ENCODE data around the gene ROS1. TPM values are rescaled to one million over a fixed set of nuclear protein-coding genes. Genes with fewer than 3 reads are reported as not detected.
"Not testable (repeated sequence)": the region's sequence is repeated elsewhere in the genome, so short reads cannot be mapped to it uniquely, and the experiment has no call there.

Gene ROS1
- total RNA-seq = 0.05 TPM

GRCh38 chr6:117425431-117426153, at the start of gene ROS1:
TSS of gene ROS1 (minus strand) at chr6:117425942. CDS start at chr6:117425656, 286 bp downstream.
- no peak for DNase-seq (ENCODE audit: low spot score)

DNA sequence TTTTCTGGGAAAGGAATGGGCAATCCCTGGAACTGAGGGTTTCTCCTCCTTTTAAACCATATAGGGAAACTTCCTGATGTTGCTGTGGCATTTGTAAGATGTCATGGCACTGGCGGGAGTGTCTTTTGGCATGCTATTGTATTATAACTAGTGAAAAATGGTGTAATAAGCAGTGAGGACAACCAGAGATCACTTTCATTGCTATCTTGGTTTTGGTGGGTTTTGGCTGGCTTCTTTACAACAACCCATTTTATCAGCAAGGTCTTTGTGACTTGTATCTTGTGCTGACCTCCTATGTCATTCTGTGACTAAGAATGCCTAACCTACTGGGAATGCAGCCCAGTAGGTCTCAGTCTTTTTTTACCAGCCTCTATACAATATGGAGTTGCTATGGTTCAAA, 47.7 kb upstream of the ROS1 start:
- DNase-seq (ENCODE audit: low spot score) = no peak

DNA sequence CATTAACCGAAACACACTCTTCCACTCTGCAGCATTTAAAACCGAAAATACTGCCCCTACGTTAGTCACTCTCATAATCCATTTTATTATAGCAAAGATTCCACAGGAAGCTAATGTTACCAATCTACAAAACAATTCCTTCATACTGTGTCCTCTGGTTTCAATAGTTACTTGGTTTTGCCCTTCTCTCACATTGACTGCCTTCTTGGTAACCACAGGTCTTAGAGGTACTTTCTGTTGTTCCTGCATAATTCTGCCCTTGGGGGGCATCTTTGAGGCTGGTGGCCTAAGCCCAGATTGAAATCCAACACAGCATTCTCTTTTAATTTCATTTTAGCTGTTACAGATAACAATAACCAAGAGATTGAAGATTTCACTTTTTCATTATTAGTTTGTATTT, 46.9 kb upstream of the ROS1 start:
- DNase-seq (ENCODE audit: low spot score) = no peak

- no peak for DNase-seq (ENCODE audit: low spot score)
Observed at GRCh38 chr6:117469791-117470190, 44.0 kb upstream of the ROS1 start.

GRCh38 chr6:117469356-117469755, 43.6 kb upstream of the ROS1 start:
- DNase-seq (ENCODE audit: low spot score) = no peak

DNA sequence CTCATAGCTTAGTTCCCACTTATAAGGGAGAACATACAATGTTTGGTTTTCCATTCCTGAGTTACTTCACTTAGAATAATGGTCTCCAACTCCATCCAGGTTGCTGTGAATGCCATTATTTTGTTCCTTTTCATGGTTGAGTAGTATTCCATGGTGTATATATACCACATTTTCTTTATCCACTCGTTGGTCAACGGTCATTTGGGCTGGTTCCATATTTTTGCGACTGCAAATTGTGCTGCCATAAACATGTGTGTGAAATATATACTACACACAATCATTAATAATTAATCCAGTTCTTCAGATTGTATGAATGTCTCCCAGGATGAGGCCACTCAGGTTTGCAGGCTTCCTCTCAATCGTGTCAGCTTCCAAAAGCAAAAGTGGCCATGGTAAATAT, 42.8 kb upstream of the ROS1 start:
- not testable (repeated sequence) for DNase-seq (ENCODE audit: low spot score)

DNA sequence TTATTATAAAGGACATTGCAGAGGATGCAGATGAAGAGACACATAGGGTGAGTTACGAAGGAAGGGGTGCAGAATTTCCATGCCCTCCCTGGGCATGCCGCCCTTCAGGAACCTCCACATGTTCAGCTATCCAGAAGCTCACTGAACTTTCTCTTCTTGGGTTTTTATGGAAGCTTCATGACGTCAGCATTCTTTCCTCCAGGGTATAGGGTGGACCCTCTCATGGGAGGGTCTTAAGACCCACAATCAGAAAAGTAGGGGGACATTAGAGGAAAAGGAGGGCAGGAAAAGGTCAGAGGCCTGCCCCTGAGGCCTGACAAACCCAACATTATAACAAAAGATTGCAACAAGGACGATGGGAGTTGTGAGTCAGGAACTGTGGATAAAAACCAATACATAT, 42.1 kb upstream of the ROS1 start:
- DNase-seq (ENCODE audit: low spot score) = no peak

DNA sequence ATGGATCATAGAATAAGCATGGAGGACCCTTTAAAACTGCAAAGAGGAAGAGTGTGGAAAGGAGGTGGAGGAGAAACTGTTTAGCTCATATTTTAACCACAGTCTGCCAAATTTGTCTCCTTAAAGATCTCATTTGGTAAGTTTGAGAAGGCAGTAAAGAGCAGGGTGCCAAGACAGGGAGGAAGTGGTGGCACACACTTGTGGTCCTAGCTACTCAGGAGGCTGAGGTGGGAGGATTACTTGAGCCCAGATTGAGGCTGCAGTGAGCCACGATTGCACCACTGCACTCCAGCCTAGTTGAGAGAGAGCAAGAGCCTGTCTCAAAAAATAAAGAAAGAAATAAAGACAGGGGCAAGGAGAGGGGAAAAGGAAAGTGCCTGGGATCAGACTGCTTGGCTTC, 39.9 kb upstream of the ROS1 start:
- DNase-seq (ENCODE audit: low spot score) = no peak

GRCh38 chr6:117464700-117465099, 39.0 kb upstream of the ROS1 start:
- no peak for DNase-seq (ENCODE audit: low spot score)

DNA sequence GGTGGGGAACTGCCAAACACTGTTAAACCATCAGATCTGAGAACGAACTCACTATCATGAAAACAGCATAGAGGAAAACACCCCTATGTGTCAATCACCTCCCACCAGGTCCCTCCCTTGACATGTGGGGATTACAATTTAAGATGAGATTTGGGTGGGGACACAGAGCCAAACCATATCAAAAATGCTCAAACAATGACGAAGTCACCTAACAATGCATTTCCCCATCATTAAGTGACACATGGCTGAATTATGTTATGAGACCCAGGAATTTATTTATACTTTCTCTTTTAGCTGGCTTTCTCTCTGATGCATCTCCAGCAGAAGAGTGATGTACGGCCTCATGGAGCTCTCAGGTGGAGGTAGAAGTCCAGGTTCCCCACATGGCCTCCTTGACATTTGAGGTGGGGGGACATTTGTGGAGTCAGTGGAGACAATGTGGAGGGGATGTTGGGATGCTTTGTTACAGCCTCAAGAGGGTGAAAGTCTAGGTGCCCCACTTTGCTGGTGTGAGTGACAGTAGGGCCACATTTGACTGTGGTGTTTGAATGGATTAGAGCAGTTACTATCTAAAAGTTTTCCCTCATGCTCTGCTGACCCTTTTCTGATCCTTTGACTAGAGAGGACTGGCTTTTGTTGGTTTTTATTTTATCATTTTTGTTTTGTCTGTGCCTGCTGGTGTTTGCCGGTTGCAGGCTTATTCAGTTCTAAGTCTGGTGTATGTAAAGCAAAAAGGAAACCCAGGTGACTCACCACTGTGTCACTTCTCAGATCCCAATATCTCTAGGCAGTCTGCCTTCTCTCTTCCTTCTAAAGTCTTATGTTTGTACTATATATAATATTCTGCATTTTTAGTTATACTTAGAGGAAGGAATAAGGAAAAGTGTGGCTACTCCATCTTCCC, 38.3 kb upstream of the ROS1 start:
- no peak for DNase-seq (ENCODE audit: low spot score)

DNA sequence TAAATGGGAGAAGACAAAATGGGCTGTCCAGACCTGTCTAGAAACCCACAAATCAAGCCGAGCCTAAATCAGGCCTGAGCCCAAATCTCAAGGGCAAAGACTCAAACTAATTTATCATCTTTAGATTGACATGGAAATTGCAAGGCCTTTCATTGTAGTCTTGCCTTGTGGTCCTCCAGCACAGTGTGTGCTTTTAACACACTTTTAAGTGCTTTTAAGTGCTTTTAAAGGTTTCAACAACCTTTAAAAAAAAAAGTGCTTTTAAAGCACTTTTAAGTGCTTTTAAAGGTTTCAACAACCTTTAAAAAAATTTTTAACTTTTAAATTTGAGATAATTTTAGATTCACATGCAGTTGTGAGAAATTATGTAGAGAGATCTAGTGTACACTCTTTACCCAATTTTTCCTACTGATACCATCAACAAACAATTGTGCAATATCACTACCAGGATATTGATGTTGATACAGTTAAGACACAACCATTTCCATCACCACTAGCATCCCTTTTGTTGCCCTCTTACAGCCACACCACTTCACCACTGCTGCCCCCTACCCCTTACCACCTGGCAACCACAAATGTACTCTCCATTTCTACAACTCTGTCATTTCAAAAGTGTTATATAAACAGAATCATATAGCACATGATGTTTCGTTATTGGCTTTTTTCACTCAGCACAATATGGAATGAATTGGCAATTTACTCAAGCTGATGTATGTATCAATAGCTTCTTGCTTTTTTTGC, 33.6 kb upstream of the ROS1 start:
- no peak for DNase-seq (ENCODE audit: low spot score)

DNA sequence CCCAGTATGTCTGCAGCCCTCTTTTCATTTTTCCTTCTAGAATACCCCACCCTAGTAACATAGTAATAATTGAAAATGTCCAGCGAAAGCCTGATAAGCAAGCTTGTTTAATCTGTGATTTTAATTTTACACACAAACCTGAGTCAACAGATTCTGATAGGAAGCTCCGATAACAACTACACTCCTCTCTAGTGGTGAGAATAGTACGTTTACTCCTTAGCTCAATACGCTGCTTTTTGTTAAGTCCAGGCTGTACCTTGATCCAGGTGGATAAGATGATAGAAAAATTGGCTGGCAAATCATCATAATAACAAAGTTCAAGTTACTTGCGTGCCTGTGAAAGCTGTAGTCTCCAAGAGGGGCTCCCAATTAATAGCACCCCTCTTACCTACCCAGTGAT, 31.3 kb upstream of the ROS1 start:
- DNase-seq (ENCODE audit: low spot score) = no peak

GRCh38 chr6:117456250-117456649, 30.5 kb upstream of the ROS1 start:
- no peak for DNase-seq (ENCODE audit: low spot score)

GRCh38 chr6:117451671-117452070, 25.9 kb upstream of the ROS1 start:
- DNase-seq (ENCODE audit: low spot score) = no peak

DNA sequence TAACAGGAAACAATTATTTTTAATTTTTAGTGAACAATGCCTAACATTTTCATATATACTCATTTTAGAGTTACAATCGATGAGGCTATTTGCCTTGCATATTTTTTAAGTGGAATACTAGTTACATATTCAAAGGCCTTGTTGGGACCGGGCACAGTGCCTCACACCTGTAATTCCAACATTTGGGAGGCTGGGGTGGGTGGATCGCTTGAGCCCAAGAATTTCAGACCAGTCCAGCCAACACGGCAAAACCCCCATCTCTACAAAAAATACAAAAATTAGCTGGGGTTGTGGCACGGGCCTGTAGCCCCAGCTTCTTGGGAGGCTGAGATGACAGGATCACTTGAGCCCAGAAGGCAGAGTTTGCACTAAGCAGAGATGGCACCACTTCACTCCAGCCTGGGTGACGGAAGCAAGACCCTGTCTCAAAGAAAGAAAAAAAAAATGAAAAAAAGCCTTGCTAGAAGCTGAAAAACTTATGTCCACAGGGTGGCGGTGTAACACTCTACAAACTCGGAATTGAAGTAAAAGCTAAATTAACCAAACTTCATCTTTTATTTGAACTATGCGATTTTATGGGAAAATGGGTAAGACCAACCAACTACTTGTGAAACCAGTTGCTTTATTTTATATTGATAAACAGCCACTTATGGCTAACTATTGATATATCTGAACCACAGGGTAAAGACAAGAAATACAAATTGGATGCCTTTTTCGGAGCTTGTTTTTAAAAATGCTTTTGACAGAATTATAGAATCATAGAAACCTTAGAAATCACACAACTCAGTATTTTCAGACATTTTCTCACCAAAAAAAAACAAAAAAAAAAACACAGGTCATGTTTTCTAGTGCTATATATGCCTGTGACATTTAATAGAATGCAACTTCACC, 24.1 kb upstream of the ROS1 start:
- peak; percentile 53 for DNase-seq (ENCODE audit: low spot score)

DNA sequence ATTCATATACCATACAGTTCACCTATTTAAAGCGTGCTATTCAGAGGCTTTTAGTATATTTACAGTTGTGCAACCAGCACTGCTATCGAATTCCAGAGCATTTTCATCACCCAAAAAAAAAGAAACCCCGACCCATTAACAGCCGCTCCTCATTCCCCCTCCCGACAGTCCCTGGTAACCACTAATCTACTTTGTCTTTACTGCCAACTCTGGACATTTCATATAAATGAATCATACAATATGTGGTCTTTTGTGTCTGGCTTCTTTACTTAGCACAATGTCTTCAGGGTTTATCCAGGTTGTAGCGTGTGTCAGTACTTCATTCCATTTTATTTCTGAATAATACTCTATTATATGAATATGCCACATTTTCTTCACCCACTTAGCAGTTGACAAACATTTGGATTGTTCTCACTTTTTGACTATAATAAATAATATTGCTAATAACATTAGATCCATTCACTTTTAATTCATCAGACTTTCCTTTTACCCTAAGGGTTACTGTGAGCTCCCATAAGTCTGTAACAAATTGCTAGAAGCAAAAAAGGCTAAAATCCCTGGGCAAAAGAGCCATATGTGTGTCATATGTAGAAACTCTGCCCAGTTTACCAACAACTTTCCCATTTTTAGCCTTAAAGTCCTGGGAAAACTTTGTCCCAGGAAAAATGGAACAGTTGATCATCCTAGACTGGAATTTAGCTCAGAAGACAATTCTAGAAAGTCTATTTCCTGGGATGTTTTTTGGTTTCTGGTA, 23.2 kb upstream of the ROS1 start:
- no peak for DNase-seq (ENCODE audit: low spot score)

DNA sequence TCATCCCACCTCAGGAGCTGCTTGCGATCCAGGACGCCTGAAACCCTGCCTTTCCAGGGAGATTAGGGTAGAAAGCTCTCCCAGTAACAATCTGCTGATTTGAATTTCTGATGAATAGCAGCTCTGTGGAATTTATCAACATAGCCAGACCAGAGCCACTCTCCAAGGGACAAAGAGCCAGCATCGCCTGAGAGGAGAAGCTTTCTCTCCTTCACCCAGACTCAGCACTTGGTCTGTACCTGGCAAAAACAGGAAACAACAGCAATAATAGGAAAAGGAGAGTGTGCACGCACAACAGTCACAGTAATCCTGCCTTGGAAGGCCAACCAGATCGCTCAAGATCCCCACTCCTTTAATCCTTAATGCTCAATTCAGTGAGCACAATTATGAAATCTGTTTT, 22.3 kb upstream of the ROS1 start:
- no peak for DNase-seq (ENCODE audit: low spot score)

GRCh38 chr6:117446861-117447260, 21.1 kb upstream of the ROS1 start:
- DNase-seq (ENCODE audit: low spot score) = no peak

GRCh38 chr6:117444600-117444999, 18.9 kb upstream of the ROS1 start:
- no peak for DNase-seq (ENCODE audit: low spot score)

- not testable (repeated sequence) for DNase-seq (ENCODE audit: low spot score)
Observed at GRCh38 chr6:117442313-117442712, 16.6 kb upstream of the ROS1 start.

DNA sequence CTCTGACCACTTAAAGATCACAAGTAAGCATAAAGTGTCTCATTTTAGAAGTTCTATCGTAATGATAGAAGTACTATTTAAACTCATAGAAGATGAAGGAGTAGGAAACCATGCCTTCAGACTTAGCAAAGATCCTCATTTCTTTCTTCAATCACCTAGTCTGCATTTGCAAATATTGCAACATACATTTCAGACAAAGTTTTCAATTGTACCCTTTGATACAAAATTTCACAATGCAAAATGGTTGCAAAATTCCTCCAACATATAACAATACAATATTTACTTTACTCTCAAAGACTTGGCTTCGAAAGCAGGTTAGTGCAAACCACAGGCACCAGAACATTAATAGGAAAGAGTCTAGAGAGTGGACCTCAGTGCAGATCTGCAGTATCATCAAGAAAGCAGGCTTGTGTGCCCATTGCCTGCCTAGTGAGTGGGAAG, 16.1 kb upstream of the ROS1 start:
- no peak for DNase-seq (ENCODE audit: low spot score)
